Endodermal cell (in vitro differentiated cells): Measurements from ENCODE around the gene BMPER. TPM values are rescaled to one million over a fixed set of nuclear protein-coding genes. Genes with fewer than 3 reads are reported as not detected.

Experiments used
- DNase-seq: peaks from one replicate; pipeline ENCODE4 v3.0.0-alpha.2; 2017
- H3K27ac ChIP-seq: 2 replicates; pipeline ENCODE4 v1.5.1; 2013; ENCODE audit warnings: mild to moderate bottlenecking, low read depth, low read length, moderate library complexity
- H3K27me3 ChIP-seq: 2 replicates; pipeline ENCODE4 v1.6.1; 2013; ENCODE audit warnings: mild to moderate bottlenecking, low read length, moderate library complexity; ENCODE audit not compliant: insufficient read depth, control insufficient read depth, poor library complexity, severe bottlenecking
- H3K36me3 ChIP-seq: 2 replicates; pipeline ENCODE4 v1.7.0; 2013; ENCODE audit warnings: mild to moderate bottlenecking, low read length, moderate library complexity; ENCODE audit not compliant: control insufficient read depth, insufficient read depth
- H3K4me1 ChIP-seq: one replicate; pipeline ENCODE4 v1.7.0; 2013; ENCODE audit warnings: low read length; ENCODE audit not compliant: control insufficient read depth, insufficient read depth
- H3K4me3 ChIP-seq: 2 replicates; pipeline ENCODE4 v1.5.1; 2013; ENCODE audit warnings: mild to moderate bottlenecking, low read length, moderate library complexity
- H3K9ac ChIP-seq: 2 replicates; pipeline ENCODE4 v1.6.1; 2013; ENCODE audit warnings: mild to moderate bottlenecking, low read length, moderate library complexity; ENCODE audit not compliant: poor library complexity, severe bottlenecking; ENCODE audit errors: extremely low read depth
- H3K9me3 ChIP-seq: 2 replicates; pipeline ENCODE4 v1.6.1; 2013; ENCODE audit warnings: mild to moderate bottlenecking, low read length, moderate library complexity; ENCODE audit not compliant: control insufficient read depth
- H3K27ac Mint-ChIP-seq: 2 replicates; pipeline ENCODE4 v1.8.0; 2020; ENCODE audit warnings: mixed read lengths
- H3K27me3 Mint-ChIP-seq: 2 replicates; pipeline ENCODE4 v1.8.0; 2021; ENCODE audit warnings: mild to moderate bottlenecking, mixed read lengths; ENCODE audit not compliant: insufficient read depth
- H3K36me3 Mint-ChIP-seq: 2 replicates; pipeline ENCODE4 v1.8.0; 2020; ENCODE audit warnings: low read depth, mixed read lengths
- H3K4me1 Mint-ChIP-seq: 2 replicates; pipeline ENCODE4 v1.8.0; 2020; ENCODE audit warnings: mixed read lengths
- H3K4me3 Mint-ChIP-seq: 2 replicates; pipeline ENCODE4 v1.8.0; 2020; ENCODE audit warnings: mild to moderate bottlenecking, moderate library complexity, mixed read lengths
- H3K9me3 Mint-ChIP-seq: 2 replicates; pipeline ENCODE4 v1.8.0; 2020; ENCODE audit warnings: mild to moderate bottlenecking, mixed read lengths
- WGBS, 2 experiments: methylation state at CpG; one replicate each; pipeline versions ENCODE4 v1.1.5 to v1.1.7; 2013; ENCODE audit warnings: missing lambda C conversion rate in 2 of 2, mixed read lengths in 1 of 2; ENCODE audit not compliant: insufficient coverage in 1 of 2, insufficient read length in 1 of 2; 5-methylcytosine and 5-hydroxymethylcytosine counted together
- total RNA-seq, 2 donors: library from RNA; stranded (reverse); fragmentation: NEBNext Ultra II Directional in 1 of 2; extraction: Animal tissue kit (Norgen Biotek cat#: 25700) in 1 of 2; gene quantifications; 2 replicates in 1 of 2; 3 replicates in 1 of 2; pipeline ENCODE4 v1.2.1, GENCODE V29; 2021
- TF ChIP-seq, protein P1 (sequence below): fragments of 200-600 bp; sonication (generic); conservative IDR thresholded peaks from 2 replicates; pipeline ENCODE4 v1.5.0; 2021; ENCODE audit warnings: antibody characterized with exemption, mild to moderate bottlenecking

Gene BMPER
- total RNA-seq, 2 donors from 2014 or later: 71.2 to 72.2 TPM

DNA sequence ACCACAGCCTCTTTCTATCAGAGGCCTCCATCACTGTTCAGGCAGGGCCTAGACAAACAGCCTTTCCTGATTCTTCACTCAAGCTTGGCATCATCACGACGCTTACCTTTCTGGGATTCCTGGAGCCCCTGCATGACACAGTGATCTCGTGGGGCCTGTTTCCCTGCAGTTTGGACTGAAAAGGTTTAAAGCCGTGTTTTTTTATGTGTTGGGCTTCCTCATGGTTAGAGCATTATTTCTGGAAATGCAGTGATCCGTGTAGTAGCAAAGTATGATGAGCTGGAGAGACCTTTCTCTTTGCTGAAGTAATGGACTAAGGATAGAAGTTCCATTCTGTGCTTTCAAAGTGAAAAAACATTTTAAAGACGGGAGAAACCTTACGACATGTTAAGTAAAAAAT lies 169.1 kb downstream of the BMPER start:
- WGBS, 2 experiments: 91 to 96% methylated on average over 7 of the region's 7 CpGs
- no peak overlapping the region for H3K27ac ChIP-seq
- H3K4me3 Mint-ChIP-seq: no peak overlapping the region
- H3K27ac Mint-ChIP-seq: no peak overlapping the region
- no peaks in the 10 kb centered on the region for H3K36me3 ChIP-seq
- peaks cover 55% of the 10 kb centered on the region for H3K36me3 Mint-ChIP-seq
- peaks cover 6% of the 10 kb centered on the region for H3K9me3 ChIP-seq
- DNase-seq: no peak
- TF ChIP-seq, protein P1, sequence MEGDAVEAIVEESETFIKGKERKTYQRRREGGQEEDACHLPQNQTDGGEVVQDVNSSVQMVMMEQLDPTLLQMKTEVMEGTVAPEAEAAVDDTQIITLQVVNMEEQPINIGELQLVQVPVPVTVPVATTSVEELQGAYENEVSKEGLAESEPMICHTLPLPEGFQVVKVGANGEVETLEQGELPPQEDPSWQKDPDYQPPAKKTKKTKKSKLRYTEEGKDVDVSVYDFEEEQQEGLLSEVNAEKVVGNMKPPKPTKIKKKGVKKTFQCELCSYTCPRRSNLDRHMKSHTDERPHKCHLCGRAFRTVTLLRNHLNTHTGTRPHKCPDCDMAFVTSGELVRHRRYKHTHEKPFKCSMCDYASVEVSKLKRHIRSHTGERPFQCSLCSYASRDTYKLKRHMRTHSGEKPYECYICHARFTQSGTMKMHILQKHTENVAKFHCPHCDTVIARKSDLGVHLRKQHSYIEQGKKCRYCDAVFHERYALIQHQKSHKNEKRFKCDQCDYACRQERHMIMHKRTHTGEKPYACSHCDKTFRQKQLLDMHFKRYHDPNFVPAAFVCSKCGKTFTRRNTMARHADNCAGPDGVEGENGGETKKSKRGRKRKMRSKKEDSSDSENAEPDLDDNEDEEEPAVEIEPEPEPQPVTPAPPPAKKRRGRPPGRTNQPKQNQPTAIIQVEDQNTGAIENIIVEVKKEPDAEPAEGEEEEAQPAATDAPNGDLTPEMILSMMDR: no peak
- H3K27me3 Mint-ChIP-seq: peaks cover 7% of the 10 kb centered on the region
- H3K4me3 ChIP-seq: no peak overlapping the region
- no peaks in the 10 kb centered on the region for H3K27me3 ChIP-seq
- peaks cover 5% of the 10 kb centered on the region for H3K4me1 Mint-ChIP-seq
- H3K4me1 ChIP-seq: no peaks in the 10 kb centered on the region
- H3K9me3 Mint-ChIP-seq: no peaks in the 10 kb centered on the region
- no peak overlapping the region for H3K9ac ChIP-seq

DNA sequence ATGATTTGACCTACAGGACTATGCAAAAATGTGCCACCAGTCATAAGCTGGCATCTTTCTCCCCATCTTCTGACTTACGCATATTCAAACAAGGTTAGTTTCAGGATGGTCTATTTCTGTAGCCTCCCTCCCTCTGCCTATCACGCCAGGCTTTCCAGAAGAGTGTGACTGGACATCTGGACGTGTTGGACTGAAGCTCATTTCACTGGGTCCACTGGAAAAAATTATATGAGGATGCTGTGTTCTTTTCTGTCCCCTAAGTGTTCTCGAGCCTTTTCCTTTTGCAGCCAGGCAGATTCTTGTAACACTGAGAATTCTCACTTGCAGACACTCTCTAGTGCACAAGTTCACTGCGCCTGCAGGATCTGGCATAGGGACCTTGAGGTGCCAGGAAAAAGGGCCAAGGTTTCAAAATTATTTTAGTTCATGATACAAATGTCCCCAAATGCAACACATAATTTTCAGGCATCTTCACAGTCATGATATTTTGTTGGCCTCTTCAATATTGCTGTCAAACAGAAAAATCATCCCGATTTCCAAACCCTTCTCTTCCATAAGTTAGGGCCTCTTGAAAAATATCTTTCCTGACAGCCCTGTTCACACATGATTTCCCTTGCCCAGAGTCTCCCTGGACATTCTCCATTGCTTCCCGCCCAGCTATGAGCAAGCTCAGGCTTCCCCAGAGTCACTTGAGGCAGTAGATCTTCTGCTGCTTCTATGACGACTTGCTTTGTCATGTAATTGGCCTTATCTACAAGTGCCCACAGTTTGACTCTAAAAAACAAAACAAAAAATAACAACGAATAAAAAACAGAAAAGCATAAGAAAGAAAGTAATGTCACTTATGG lies 170.4 kb downstream of the BMPER start:
- Mint-ChIP-seq H3K9me3 (no peaks in the 10 kb centered on the region), H3K27ac (no peak overlapping the region), H3K4me3 (no peak overlapping the region), H3K4me1 (peaks cover 16% of the 10 kb centered on the region), H3K27me3 (peaks cover 7% of the 10 kb centered on the region), H3K36me3 (peaks cover 66% of the 10 kb centered on the region)
- Histone ChIP-seq H3K27ac (no peak overlapping the region), H3K27me3 (no peaks in the 10 kb centered on the region), H3K4me1 (peaks cover 4% of the 10 kb centered on the region), H3K9ac (no peak overlapping the region), H3K36me3 (no peaks in the 10 kb centered on the region), H3K4me3 (no peak overlapping the region), H3K9me3 (peaks cover 6% of the 10 kb centered on the region)
- 89 to 96% methylated on average over 3 to 9 of the region's 9 CpGs for WGBS, 2 experiments
- no peak for DNase-seq
- TF ChIP-seq, protein P1: no peak

DNA sequence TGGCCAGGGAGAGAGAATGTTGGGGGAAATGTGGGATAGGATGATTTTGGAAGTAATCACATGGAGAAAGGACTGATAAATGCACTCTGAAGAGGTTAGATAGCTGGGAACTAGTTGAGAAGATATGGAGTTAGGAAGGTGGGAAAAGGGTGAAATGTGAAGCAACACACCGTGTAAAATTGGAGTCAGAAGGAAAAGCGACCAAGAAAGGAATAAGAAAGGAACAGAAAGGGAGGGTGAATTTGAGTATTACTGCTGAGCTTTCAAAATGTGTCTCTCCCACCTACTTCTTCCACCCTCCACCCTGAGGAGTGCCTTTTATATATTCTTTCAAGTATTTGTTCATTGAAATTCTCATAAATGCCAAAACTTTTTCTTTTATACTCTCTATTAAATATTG lies 171.8 kb downstream of the BMPER start:
- H3K9me3 Mint-ChIP-seq: no peaks in the 10 kb centered on the region
- H3K36me3 ChIP-seq: no peaks in the 10 kb centered on the region

More for the DNA sequence above, 171.8 kb downstream of the BMPER start:
- H3K4me1 Mint-ChIP-seq: peaks cover 18% of the 10 kb centered on the region
- TF ChIP-seq, protein P1: no peak
- no peak overlapping the region for H3K4me3 Mint-ChIP-seq
- H3K27me3 Mint-ChIP-seq: peaks cover 7% of the 10 kb centered on the region
- peaks cover 68% of the 10 kb centered on the region for H3K36me3 Mint-ChIP-seq
- H3K4me1 ChIP-seq: peaks cover 4% of the 10 kb centered on the region
- H3K27me3 ChIP-seq: no peaks in the 10 kb centered on the region
- DNase-seq: no peak
- peaks cover 2% of the 10 kb centered on the region for H3K9me3 ChIP-seq
- H3K9ac ChIP-seq: no peak overlapping the region
- 84 to 96% methylated on average over 2 of the region's 2 CpGs for WGBS, 2 experiments
- H3K27ac Mint-ChIP-seq: no peak overlapping the region
- H3K27ac ChIP-seq: no peak overlapping the region
- no peak overlapping the region for H3K4me3 ChIP-seq
